GM12874 (cell line): ENCODE data around the gene MKRN2OS.

ENCODE experiments used
- CTCF ChIP-seq: IDR thresholded peaks from 2 replicates; pipeline ENCODE4 v1.5.1; 2011; ENCODE audit warnings: low read depth, mild to moderate bottlenecking, control low read depth, low read length, moderate library complexity; ENCODE audit not compliant: insufficient read depth

The MKRN2OS gene

DNA sequence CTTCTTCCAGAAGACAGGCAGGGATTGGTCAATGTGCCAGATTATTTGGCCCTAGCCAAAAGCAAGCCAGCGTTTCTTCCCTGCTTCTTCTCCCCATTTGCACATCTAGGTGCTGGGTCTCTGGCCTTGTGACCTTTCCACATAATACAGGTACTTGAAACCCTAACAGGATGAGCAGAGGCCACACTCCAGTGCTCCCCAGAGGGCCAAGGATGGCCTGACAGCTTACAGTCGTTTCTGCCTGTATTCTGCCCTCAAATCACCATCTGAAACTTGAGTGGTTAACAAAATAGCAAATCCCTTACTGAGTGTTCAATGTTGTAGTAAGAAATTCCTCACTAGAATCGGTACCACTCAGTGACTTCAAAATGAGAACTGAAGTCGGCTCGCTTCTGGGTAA is 40.7 kb upstream of the MKRN2OS start:
- TF ChIP-seq CTCF, result no peak

DNA sequence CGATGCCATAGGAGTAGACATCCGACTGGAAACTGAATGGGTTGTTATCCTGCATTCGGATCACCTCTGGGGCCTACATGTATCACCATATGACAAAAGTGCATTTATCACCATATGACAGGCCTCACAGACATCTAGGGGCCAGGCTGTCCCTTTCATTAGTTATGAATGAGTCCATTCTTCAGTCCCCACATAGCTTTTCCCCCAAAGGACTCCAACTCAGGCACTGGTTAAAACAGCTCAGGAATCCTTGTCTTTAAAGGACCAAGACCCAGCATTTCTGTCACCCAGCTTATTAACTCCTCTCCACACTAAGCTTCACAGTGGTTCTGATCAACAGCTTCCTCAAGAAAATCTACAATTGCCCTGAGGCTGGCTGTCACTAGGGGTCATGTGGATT is 39.9 kb upstream of the MKRN2OS start:
- TF ChIP-seq CTCF, result no peak

GRCh38 chr3:12584083-12584482 is 38.8 kb upstream of the MKRN2OS start:
- TF ChIP-seq CTCF, result no peak

- TF ChIP-seq CTCF, result no peak
These were observed 38.0 kb upstream of the MKRN2OS start for GRCh38 chr3:12583280-12583679.

- TF ChIP-seq CTCF, result no peak
These were observed 37.4 kb upstream of the MKRN2OS start for GRCh38 chr3:12582730-12583129.

GRCh38 chr3:12579905-12580304 is 34.6 kb upstream of the MKRN2OS start:
- no peak for TF ChIP-seq CTCF

- TF ChIP-seq CTCF, result no peak
These were observed 34.2 kb upstream of the MKRN2OS start for GRCh38 chr3:12579456-12579855.

DNA sequence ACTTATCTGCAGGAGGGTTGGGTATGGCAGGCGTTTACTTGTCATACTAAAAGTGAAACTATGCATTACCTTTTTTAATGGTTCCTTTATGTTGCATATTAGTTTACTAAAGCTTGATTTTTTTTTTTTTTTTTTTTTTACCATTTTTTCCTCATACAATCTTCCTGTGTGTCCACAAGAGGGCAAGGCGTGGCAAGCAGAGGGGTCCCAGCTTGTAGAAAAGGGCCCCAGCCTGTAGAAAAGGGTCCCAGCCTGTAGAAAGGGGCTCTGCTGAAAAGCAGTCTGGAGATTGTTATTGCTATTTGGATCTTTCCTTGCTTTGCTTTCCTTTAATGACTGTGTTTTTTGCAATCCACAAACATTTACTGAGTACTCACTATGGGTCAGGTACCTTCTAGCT is 33.4 kb upstream of the MKRN2OS start:
- TF ChIP-seq CTCF, result no peak
